Activated gamma-delta T cell treated with Interleukin-2 at 50 U/mL for 16 hours (primary cell): Measurements from ENCODE around the gene FLNA.
A peak's percentile ranks its signal among the peaks of the same experiment; 100 is the strongest.
"Not testable (repeated sequence)": the region's sequence is repeated elsewhere in the genome, so short reads cannot be mapped to it uniquely, and the experiment has no call there.

Source experiments
- DNase-seq: peaks from one replicate; pipeline ENCODE4 v3.0.0-alpha.2; 2020

FLNA gene

DNA sequence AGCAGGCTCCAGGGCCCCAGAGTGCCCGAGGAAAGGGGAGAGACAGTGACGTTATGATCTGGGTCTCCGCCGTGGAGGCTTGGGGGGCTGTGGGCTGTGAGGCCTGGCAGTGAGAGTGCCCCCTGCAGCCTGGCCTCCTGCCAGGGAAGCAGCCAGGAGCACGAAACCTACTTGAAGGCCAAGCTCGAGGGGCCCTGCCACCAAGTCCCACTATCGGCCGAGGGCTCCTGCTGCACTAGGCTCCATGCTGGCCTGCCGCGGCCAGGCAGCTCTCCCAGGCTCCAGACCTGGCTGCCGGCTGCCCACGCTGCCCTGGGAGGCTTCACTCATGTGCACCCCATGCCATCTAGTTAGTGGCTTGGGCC is 18.7 kb downstream of the FLNA start:
- no peak for DNase-seq

DNA sequence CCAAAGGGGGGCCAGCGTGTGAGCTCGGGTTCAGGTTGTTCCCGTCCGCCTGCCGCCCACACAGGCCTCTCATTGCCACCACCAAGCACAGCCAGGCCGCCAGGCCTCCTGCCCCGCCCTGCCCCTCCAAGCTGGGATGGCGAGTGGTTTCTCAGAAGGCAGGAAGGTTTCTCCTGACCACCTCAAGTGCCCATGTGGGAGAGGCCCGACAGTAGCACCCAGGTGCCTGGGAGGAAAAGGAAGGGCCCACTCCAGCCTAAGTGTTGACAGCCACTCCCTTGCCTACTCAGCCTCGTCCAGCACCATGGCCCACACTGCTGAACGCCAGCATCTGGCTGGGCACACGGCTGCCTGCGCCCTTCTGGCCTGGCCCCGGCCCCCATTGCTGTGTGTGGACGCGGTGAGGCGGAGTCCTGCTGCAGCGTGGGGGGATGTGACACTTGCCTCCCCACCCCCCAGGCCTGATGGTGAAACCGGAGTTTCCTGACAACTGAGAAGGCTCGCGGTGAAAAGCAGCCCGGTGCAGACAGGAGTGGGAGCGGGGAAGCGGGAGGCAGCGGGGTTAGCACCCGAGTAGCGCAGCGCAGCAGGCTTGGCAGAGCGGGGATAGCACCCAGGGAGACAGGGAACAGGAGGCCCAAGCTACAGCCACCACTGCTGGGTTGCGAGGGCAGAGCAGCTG is 19.2 kb downstream of the FLNA start:
- no peak for DNase-seq

DNA sequence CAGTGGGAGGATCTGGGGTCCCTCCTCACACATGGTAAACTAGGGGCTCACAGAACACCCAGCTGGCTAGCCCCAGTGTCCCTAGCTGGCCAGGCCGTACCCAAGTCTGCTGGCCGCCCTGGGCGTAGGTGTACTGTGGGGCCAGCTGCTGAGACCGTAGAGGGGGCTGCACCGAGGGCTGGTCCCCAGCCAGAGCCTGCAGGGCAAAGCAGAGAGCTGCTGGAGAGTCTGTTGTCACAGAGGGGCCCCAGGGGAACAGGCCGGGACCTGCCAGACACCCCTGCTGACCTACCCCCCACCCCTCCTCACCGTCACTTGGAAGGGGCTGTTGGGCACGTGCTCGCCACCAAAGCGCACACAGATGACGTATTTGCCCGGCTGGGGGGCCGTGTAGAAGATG is 19.9 kb downstream of the FLNA start:
- no peak for DNase-seq

DNA sequence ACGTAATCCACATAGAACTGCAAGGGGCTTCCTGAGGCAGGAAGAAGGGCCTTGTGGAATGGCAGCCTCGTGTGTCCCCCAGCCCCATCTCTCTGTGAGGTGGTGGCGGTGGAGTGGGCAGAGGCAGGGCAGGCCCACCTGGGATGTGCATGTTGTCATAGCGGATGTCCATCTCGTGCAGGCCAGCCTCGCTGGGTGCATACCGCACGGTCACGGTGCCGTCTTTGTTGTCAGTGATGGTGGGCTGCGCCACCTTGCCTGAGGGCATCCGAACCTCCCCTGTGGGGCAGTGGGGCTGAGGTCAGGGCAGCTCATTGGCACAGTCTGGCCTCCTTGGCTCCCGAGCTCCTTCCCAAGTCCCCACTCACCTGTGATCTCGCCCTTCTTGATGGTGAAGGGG is 20.4 kb downstream of the FLNA start:
- no peak for DNase-seq

DNA sequence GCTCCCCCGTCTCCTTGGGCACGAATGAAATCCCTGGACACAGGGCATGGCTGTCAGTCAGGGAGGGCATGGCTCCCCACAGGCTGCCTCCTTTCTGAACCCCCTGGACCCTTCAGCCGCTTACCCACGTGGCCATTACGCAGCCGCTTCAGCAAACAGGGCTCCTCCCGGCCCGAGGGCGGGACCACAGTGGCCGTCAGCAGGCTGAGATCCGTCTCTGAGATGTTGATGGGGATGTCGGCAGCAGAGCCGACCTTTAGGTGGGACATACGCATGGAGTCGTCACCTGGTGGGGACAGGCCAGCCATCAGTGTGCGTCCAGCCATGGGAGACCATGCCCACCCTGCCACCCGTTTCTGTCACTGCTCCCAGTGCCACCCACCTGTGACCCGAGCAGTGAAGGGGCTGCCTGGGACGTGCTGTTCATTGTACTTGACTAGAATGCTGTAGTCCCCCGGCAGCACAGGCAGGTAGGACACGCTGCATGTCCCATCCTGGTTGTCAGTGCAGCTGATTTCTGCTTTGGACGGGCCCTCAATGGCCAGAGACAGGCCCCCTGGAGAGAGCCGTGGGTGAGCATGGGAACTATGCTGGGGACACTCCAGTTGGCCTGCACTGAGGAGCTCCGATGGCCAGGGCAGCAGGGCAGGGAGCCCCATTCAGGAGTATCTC is 21.1 kb downstream of the FLNA start:
- no peak for DNase-seq

GRCh38 chrX:154352466-154352865 is 22.0 kb downstream of the FLNA start:
- DNase-seq = no peak

DNA sequence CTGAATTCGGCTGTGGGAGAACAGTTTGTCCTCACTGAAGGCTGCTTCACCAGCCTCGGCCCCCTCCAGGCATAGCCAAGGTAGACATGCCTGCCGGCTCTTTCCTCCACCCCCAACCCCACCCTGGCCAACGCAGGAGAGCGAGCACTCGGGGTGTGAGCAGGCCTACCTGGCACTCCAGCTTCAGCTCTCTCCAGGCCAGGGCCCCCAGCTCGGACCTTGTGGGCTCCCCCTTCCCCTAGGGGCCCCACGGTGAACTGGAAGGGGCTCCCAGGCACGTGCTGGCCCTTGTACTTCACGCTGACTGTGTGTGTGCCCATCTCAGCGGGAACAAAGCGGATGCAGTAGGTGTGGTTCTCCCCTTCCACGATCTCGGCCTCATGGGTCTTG is 22.4 kb downstream of the FLNA start:
- no peak for DNase-seq

- peak; percentile 68 for DNase-seq
Observed at GRCh38 chrX:154351183-154352011, 23.0 kb downstream of the FLNA start.

DNA sequence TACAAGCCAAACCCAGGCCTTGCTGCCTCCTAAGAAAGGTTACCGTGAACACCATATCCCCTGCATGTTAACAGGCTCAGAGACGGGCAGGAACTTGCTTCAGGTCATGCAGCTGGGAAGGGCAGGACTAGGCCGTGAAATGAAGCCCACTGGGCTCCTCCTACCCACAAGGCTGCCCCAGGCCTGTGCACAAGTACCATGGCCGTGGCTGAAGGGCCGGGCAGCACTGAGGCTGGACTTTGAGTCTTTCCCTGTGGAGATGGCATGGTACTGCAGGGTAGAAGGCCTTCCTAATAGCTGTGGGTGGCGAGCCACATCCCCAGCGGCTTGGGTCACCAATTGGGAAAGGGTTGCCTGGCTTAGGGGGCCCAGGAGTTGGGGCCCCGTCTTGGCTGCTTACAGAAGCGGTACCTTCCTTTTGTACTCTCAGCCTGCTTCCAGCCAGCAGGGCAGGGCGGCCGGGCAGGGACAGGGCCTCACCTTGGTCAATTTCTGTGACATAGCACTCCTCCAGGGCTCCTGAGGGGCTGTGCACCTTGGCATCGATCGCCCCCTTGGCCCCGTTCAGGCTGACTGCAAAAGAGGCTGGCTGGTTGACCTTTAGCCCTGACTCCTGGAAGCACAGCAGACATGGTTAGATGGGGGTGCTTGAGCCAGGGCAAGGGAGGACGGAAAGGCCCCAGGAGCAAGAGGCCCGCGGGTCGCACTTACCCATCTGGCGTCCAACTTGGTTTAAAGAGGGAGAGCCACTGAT is 23.8 kb downstream of the FLNA start:
- no peak for DNase-seq

DNA sequence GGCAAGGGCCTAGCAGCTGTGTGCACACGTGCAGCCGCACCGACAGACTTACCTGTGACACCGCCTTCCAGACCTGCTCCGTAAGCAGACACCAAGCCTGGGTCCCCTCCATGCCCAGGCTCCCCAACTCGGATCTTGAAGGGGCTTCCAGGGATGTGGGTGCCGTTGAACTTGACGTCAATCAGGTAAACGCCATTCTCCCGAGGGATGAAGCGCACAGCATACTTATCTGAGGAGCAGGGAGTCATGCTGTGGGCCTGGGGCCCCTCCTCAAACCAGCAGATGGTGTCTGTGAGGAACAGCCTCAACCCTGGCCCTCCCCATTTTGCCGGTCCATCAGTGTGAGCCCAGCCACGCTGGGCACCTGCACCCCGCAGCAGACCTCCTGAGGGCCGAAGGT is 24.5 kb downstream of the FLNA start:
- DNase-seq = no peak

DNA sequence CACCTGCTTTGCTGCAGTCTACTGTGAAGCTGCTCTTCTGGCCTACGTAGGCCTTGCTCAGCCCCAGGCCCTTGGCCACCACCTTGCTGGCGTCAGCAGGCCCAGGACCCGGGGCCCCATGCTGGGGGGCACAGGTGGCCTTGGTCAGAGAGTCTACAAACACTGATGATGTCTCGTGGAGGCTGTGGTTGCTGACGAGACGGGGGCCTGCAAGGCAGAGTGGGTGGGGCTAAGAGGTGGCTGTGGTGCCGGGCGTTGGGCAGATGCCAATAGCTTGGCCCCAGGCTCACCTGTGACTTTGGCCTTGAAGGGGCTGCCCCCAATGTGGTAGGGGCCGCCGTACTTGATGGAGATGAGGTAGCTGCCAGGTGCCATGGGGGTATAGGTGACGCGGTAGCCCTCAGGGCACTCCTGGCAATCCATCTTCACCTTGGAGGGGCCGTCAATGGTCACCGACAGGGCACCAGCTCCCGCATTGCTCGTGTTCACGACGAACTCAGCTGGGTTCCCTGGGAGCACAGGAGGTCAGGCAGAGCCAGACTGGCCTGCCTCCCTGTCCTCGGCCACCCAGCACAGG is 25.0 kb downstream of the FLNA start:
- peak; percentile 6 for DNase-seq

DNA sequence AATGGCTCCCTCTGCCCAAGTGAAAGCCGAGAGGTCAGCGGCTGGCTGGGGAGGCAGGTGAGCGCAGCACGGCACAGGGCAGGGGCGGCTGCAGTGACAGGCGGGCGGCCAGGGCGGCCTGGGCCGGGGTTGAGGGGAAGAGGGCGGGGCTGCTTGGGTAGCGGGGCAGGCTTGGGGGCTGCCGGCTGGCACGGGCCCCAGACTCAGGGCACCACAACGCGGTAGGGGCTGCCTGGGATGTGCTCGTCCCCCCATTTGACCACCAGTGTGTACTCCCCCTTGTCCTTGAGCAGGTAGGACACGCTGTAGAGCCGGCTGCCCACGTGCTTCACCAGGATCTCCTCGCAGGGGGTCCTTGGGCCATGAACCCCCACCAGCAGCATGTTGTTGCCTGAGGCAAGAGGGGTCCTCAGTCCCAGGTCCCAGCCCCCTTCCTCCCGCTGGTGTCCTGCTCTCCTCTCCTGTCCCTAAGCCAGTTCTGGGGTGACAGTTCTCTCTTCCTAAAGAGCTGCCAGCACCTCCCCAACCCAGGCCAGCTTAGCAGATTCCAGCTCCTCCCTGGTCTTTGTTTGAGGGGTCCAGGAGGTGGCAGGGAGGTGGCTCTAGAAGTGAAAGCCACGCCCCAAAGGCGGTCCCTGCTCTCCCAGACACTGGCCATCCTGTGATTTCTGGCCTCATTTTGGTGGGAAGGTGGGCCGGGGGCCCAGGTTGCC is 25.6 kb downstream of the FLNA start:
- no peak for DNase-seq

GRCh38 chrX:154348114-154348531 is 26.3 kb downstream of the FLNA start:
- DNase-seq = no peak

GRCh38 chrX:154343620-154344019 is 30.8 kb downstream of the FLNA start:
- not testable (repeated sequence) for DNase-seq

DNA sequence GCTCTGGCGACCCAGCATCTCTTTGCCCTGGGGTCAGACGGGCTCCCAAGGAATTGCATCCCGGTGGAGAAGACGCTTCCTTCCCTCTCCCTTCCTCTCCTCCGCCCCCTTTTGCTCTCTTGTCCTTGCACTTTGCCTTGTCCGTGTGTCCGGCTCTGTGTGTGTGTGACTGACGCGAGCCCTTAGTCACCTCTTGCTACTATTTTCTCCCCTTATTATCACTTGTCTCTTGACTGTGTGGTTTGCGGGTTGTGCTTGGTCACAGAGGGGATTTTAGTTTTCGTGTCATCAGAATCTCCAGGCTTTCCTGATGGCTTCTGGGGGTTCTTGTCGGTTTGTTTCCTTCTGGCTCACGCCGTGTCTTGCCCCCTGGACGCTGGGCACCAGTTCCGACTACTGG is 31.4 kb downstream of the FLNA start:
- not testable (repeated sequence) for DNase-seq

- DNase-seq = not testable (repeated sequence)
Observed at GRCh38 chrX:154341399-154342298, 32.8 kb downstream of the FLNA start.

DNA sequence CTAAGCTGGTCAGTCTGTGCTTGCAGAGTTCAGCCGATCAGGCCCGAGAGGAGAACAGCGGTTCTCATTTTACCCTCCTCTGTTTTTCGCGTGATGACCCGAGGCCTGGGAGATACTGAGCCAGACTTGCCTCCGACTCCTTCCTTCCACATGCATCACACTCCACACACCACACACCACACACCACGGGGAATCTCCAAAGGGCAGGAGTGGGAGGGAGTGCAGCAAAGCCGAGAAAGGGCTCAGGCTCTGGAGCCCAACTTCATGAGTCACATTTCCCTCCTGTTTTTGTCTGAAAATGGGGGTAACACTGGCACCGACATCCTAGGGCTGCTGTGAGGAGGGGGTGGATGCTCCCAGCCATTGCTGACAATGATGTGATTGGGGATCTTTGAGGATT is 39.9 kb downstream of the FLNA start:
- no peak for DNase-seq

- DNase-seq = no peak
Observed at GRCh38 chrX:154333837-154334271, 40.6 kb downstream of the FLNA start.

- DNase-seq = no peak
Observed at GRCh38 chrX:154333116-154333515, 41.3 kb downstream of the FLNA start.

- DNase-seq = no peak
Observed at GRCh38 chrX:154332561-154332960, 41.9 kb downstream of the FLNA start.

- no peak for DNase-seq
Observed at GRCh38 chrX:154329294-154329693, 45.1 kb downstream of the FLNA start.
